HepG2 (cell line): ENCODE results near the gene KCNT1. TPM values are rescaled to one million over a fixed set of nuclear protein-coding genes. Genes with fewer than 3 reads are reported as not detected.

ENCODE experiments used
- ATAC-seq: fragments of 200-7000 bp; cut with Tn5 transposase; 3 replicates; pipeline ENCODE4 v1.9.1; 2020; ENCODE audit warnings: mild to moderate bottlenecking, moderate library complexity
- BruUV-seq: library from RNA; stranded (reverse); fragments of 400-500 nt; replicated peaks from 2 replicates; lab custom pipeline; 2021; lab: Mats Ljungman, UMichigan
- CTCF ChIA-PET: fragments of 300-600 bp; formaldehyde crosslinking; extraction: SDS; loops from one replicate; lab custom pipeline; 2021; ENCODE audit warnings: low total read pairs, inconsistent platforms, low intra/inter-chr PET ratio; lab: Yijun Ruan, JAX
- POLR2A ChIA-PET: fragments of 350-600 bp; sonication (Branson Sonifier 250); formaldehyde crosslinking; loops from one replicate; lab custom pipeline; 2020; ENCODE audit warnings: antibody characterized with exemption, inconsistent platforms; lab: Yijun Ruan, JAX
- DNase-seq: peaks from one replicate; pipeline ENCODE4 v3.0.0-alpha.2; 2015; ENCODE audit warnings: low spot score
- FAIRE-seq: peaks from 3 replicates; lab custom pipeline; 2011; peaks lifted over from hg19 to GRCh38; lab: Jason Lieb, UNC
- H2AFZ ChIP-seq: one replicate; pipeline ENCODE4 v1.6.1; 2011; ENCODE audit warnings: low read length, inconsistent platforms
- H3K27ac ChIP-seq: fragments of 300-600 bp; 3 replicates; pipeline ENCODE4 v1.8.0; 2011; ENCODE audit warnings: mixed run types, mild to moderate bottlenecking, mixed read lengths, low read length, inconsistent platforms; ENCODE audit not compliant: insufficient read depth; ENCODE audit errors: extremely low read length
- H3K27me3 ChIP-seq, 2 experiments: fragments of 200-600 bp in 1 of 2; 2 replicates in 1 of 2; 3 replicates in 1 of 2; pipeline versions ENCODE4 v1.6.0 to v1.8.0; 2011; ENCODE audit warnings: low read length in 2 of 2, mild to moderate bottlenecking in 2 of 2, moderate library complexity in 2 of 2, inconsistent platforms in 1 of 2; ENCODE audit not compliant: insufficient read depth in 2 of 2, control insufficient read depth in 1 of 2
- H3K36me3 ChIP-seq, 2 experiments: fragments of 200-600 bp in 1 of 2; replicated peaks in 1 of 2; 2 replicates in 1 of 2; 3 replicates in 1 of 2; pipeline versions ENCODE4 v1.5.1 to v1.8.0; 2011; ENCODE audit warnings: low read length in 2 of 2, inconsistent platforms in 1 of 2; ENCODE audit not compliant: insufficient read depth in 2 of 2, control insufficient read depth in 1 of 2
- H3K4me1 ChIP-seq: 2 replicates; pipeline ENCODE4 v1.5.1; 2012; ENCODE audit warnings: low read length, inconsistent platforms; ENCODE audit not compliant: insufficient read depth
- H3K4me2 ChIP-seq: 2 replicates; pipeline ENCODE4 v1.6.0; 2011; ENCODE audit warnings: low read depth, low read length, inconsistent platforms
- H3K4me3 ChIP-seq, 3 experiments: fragments of 200-600 bp in 1 of 3; sonication (generic), shearing (Covaris generic) in 1 of 3; replicated peaks in 1 of 3; 2 replicates each; pipeline ENCODE4 v1.5.1; 2011 to 2016; ENCODE audit warnings: low read length in 3 of 3, inconsistent platforms in 2 of 3, low read depth in 2 of 3, mild to moderate bottlenecking in 2 of 3, control low read depth in 1 of 3, mixed read lengths in 1 of 3; ENCODE audit not compliant: insufficient read depth in 1 of 3
- H3K79me2 ChIP-seq: one replicate; pipeline ENCODE4 v1.6.1; 2011; ENCODE audit warnings: low read length, inconsistent platforms; ENCODE audit not compliant: insufficient read depth
- H3K9ac ChIP-seq: 2 replicates; pipeline ENCODE4 v1.6.0; 2011; ENCODE audit warnings: mild to moderate bottlenecking, low read depth, low read length, inconsistent platforms; ENCODE audit not compliant: insufficient read depth
- H3K9me3 ChIP-seq: 2 replicates; pipeline ENCODE4 v1.5.1; 2012; ENCODE audit warnings: mild to moderate bottlenecking, low read length
- H4K20me1 ChIP-seq: 2 replicates; pipeline ENCODE4 v1.6.0; 2011; ENCODE audit warnings: inconsistent platforms, mild to moderate bottlenecking, low read length, moderate library complexity; ENCODE audit not compliant: insufficient read depth
- CTCF ChIP-seq: sonication (generic); formaldehyde crosslinking; IDR thresholded peaks from 2 replicates; pipeline ENCODE4 v1.5.0; 2020; ENCODE audit warnings: mild to moderate bottlenecking, missing genetic modification reagents, moderate library complexity
- IKZF4 ChIP-seq: sonication (generic); formaldehyde crosslinking; IDR thresholded peaks from 2 replicates; pipeline ENCODE4 v1.5.1; 2020; ENCODE audit warnings: borderline replicate concordance, mild to moderate bottlenecking, low read depth, missing genetic modification reagents; ENCODE audit errors: not compliant biosample characterization
- KLF15 ChIP-seq: sonication (generic); formaldehyde crosslinking; IDR thresholded peaks from 2 replicates; pipeline ENCODE4 v1.8.1; 2023; ENCODE audit warnings: borderline replicate concordance, mild to moderate bottlenecking, inconsistent platforms, missing genetic modification reagents, mixed read lengths
- MED1 ChIP-seq: sonication (generic); formaldehyde crosslinking; IDR thresholded peaks from 2 replicates; pipeline ENCODE4 v1.4.0; 2020; ENCODE audit warnings: missing genetic modification reagents
- MIER2 ChIP-seq: IDR thresholded peaks from 2 replicates; pipeline ENCODE4 v1.6.1; 2016; ENCODE audit warnings: missing biosample characterization, missing genetic modification reagents
- MYNN ChIP-seq: sonication (generic); formaldehyde crosslinking; IDR thresholded peaks from 2 replicates; pipeline ENCODE4 v1.4.0; 2020; ENCODE audit warnings: mild to moderate bottlenecking, low read depth, missing genetic modification reagents
- SRSF1 ChIP-seq: fragments of 200-400 bp; formaldehyde crosslinking; optimal IDR thresholded peaks from 2 replicates; pipeline ENCODE3; 2017; ENCODE audit warnings: mild to moderate bottlenecking, low read depth, low read length, moderate library complexity
- ZNF232 ChIP-seq: sonication (generic); formaldehyde crosslinking; IDR thresholded peaks from 2 replicates; pipeline ENCODE4 v1.4.0; 2020; ENCODE audit warnings: missing genetic modification reagents, borderline replicate concordance
- ZNF441 ChIP-seq: sonication (generic); formaldehyde crosslinking; IDR thresholded peaks from 2 replicates; pipeline ENCODE4 v1.7.0; 2021; ENCODE audit warnings: missing genetic modification reagents, borderline replicate concordance
- ZSCAN12 ChIP-seq: sonication (generic); formaldehyde crosslinking; IDR thresholded peaks from 2 replicates; pipeline ENCODE4 v1.9.0; 2021; ENCODE audit warnings: mild to moderate bottlenecking, missing genetic modification reagents
- WGBS: methylation state at CpG from one replicate; pipeline ENCODE4 v1.1.6; 2017; ENCODE audit warnings: low lambda C conversion rate; 5-methylcytosine and 5-hydroxymethylcytosine counted together
- in situ Hi-C: cut with HindIII; loops from 2 replicates; pipeline ENCODE4 v1.10.0; 2017; ENCODE audit warnings: low pct_unique_long_range_greater_than_20kb; ENCODE audit not compliant: extremely low pct_ligation_motif_present
- intact Hi-C: fragments of 100-400 bp; cut with micrococcal nuclease; formaldehyde crosslinking; loops from one replicate; pipeline ENCODE4 v1.10.0; 2022; ENCODE audit not compliant: unreplicated experiment
- polyA plus RNA-seq, 8 experiments: library from polyadenylated mRNA; depleted of rRNA in 3 of 8; stranded (reverse) in 7 of 8; unstranded in 1 of 8; fragments of >200 nt; fragmentation: Illumina TruSeq in 4 of 8; extraction: Trizol in 4 of 8; gene quantifications; 2 replicates each; pipeline versions ENCODE4 v1.2.1 to v1.2.3, GENCODE V29; 2011 to 2016; ENCODE audit warnings: low read depth in 4 of 8, missing spikeins in 1 of 8, mixed read lengths in 1 of 8; ENCODE audit not compliant: insufficient read depth in 1 of 8
- total RNA-seq, 5 experiments: library from RNA; depleted of rRNA; stranded (reverse); fragments of >200 nt; fragmentation: Illumina TruSeq; extraction: Trizol; gene quantifications; 2 replicates each; pipeline ENCODE4 v1.2.3, GENCODE V29; 2016; ENCODE audit warnings: low read depth in 1 of 5

KCNT1 gene
- total and polyA plus RNA-seq, 2 of the 13 experiments (the other 11 are each of a cell fraction or from before 2014, with no cell fraction given) = not detected

- peak; percentile 56; the same call in 1 of the 2 replicates for TF ChIP-seq CTCF (CRISPR knock-in tag)
Measured at GRCh38 chr9:135701959-135702721, at the start of gene KCNT1 (continued).

- ATAC-seq (no peak), DNase-seq (no peak), FAIRE-seq (no peak)
- H3K27ac ChIP-seq = no peak overlapping the region
- intact Hi-C loops = no loop called here
- TF ChIP-seq ZNF232 (CRISPR knock-in tag) = no peak
- no peak for TF ChIP-seq MYNN (CRISPR knock-in tag)
- no peak for TF ChIP-seq MED1
- no peak for TF ChIP-seq ZNF441 (CRISPR knock-in tag)
- TF ChIP-seq SRSF1 = no peak
- no peak for TF ChIP-seq MIER2 (CRISPR knock-in tag)
- no peak for TF ChIP-seq KLF15 (CRISPR knock-in tag)
- TF ChIP-seq IKZF4 (CRISPR knock-in tag) = no peak
- no peak for TF ChIP-seq ZSCAN12 (CRISPR knock-in tag)
- 0 out of 2 replicates have a peak, but pooled peaks cover 4% of the 10 kb centered on the region for H3K4me1 ChIP-seq
- 0% methylated on average over 1 of the region's 8 CpGs for WGBS
- in situ Hi-C loops = no loop called here
- CTCF ChIA-PET = no interaction called here
- H3K9ac ChIP-seq = no peak overlapping the region
- POLR2A ChIA-PET = no interaction called here
- peaks cover 7 to 47% of the 10 kb centered on the region in 2 experiments; a peak in 4 of 5 replicates for H3K27me3 ChIP-seq
- no peaks in the 10 kb centered on the region for H4K20me1 ChIP-seq
- no TSS peak for BruUV-seq
- H3K9me3 ChIP-seq = peaks cover 3% of the 10 kb centered on the region; the same call in 1 of the 2 replicates
- H3K4me3 ChIP-seq = no peak overlapping the region
- no peak overlapping the region for H2AFZ ChIP-seq
- no peaks in the 10 kb centered on the region for H3K79me2 ChIP-seq
- no peak overlapping the region for H3K4me2 ChIP-seq
- H3K36me3 ChIP-seq = no peaks in the 10 kb centered on the region
Measured at GRCh38 chr9:135655317-135655716, 46.7 kb upstream of the KCNT1 start.
